COLO829 (cell line): Measurements from ENCODE around the gene TCHHL1.

ENCODE experiments used
- DNase-seq: peaks from one replicate; pipeline ENCODE4 v3.0.0; 2012; ENCODE audit warnings: low spot score

Gene TCHHL1

DNA sequence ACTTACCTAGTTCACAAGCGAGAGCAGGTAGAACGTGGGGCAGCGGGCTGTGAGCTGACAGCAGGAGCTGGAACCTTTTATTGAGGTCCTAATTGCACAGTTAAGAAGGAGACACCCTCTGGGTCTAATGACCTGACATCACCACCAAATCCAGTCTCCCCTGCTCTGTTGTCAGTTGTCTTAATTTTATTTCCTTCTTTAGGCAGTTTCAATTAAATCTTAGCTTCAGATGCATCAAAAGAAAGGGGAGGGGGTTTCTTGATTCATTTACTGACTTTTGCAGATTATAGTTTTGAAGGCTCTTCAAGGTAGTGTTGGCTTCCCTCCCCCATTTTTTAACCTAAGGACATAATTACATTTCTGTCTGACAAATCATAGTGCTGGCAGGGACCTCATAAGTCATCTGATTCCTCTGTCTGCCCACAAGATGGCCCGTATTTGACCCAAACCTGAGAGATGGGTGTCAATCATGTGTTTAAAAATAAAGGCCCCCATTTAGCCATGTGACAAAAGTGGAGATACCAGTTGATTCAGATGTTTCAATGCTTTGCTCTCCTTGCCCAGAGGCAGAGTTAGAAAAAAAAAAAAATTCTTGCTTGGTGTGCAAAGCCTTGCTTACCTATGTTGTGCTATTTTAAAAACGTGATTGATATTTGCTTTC is at the start of gene TCHHL1:
TSS of gene TCHHL1 (minus strand) at position 51 of the 661 bp plus-strand sequence. CDS start 921 bp downstream, outside the sequence.
- peak; percentile 51 for DNase-seq

DNA sequence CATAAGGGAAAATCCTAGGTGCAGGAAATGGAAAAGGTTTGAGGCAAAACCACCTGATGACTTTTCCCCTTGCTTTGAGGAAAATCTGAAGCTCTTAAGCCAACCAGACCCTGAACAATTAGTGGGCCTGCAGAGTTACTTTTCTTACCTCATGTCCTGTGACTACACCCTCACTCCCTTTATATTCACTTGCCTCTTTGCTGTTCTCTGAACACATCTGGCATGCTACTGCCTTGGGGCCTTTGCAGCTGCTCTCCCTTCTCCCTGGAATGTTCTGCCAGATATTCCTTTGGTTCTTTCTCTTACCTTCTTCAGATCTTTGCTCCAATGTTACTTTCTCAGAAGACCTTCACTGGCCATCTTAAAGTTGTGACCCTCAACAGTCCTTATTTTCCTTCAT is 48.4 kb upstream of the TCHHL1 start:
- DNase-seq: no peak

DNA sequence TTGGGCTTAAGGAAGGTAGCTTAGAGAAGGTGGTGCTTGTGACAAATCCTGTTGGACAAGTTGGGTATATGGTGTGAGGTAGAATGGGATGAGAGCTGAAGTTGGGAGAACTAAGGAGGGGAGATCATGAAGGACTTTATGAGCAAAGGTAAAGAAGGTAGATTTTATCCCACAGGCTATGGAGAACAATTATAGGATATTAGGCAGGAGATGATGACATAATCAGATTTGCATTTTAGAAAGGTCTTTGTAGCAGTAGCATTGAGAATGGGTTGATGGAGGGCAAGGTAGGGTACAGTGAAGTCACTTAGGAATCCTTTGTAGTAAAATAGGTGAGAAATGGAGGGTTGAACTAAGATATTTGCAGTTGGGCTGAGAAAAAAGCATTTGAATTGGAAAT is 41.3 kb upstream of the TCHHL1 start:
- DNase-seq: no peak

DNA sequence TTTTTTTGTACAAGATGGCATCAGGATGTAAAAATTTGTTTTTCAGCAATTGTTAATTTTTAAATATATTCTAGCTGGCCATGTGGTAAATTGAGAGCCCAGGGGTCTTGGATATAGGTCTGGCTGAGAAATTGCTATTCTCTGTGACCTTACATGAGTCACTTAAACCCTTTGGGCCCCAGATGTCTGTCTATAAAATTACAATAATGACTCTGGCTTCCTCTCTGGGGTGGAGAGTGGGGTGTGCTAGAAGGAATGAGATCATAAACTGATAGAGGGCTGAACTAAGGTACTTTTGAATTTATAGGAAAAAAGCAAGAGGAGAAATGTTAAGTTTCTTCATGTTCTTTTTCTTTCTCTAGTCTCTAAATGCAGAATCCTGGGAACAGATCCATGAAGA is 38.8 kb upstream of the TCHHL1 start:
- no peak for DNase-seq

DNA sequence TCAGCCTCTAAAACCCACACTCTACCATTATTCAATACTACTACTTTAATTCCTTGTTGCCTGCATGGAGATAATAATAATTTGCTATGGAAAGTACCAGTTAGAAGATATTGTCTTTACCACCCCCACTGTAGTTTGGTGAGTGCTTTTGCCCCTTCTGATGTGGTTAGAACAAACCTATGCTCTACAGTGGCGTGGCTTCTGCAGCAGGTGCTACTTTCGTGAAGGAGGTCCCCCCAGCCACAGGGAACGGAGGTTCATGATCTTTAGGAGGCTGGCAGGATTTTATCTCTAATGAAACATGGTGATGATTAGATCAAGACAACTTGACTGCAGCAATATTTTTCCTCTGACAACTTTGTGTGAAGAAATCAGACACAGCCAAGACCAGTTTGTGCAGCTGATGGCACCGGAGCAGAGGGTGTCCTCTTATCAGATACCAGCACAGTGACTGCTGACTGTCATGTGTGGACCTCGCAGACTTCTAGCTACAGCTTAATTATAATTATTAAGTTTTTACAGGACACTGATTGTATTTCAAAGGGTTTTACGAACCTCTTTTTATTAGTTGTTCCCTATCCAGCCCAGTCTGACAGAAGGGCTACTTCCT is 37.1 kb upstream of the TCHHL1 start:
- DNase-seq: no peak

DNA sequence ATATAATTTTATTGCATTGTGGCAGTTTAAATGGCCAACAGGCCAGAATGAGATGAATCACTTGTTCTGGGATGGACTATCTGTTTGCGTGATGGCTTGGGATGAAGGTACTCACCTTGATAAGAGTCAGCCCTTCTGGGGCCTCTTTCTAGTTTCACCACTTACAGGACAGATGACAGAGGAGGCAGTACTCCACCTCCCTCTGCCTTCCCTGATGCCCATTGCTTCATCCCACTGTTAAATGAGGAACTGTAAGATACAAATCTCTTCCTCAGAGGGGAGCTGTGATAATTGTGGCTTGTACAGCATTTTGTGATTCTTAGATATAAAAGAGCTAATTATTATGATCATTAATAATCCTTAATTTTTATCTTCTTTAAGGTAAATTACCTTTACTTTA is 30.1 kb upstream of the TCHHL1 start:
- DNase-seq: no peak

DNA sequence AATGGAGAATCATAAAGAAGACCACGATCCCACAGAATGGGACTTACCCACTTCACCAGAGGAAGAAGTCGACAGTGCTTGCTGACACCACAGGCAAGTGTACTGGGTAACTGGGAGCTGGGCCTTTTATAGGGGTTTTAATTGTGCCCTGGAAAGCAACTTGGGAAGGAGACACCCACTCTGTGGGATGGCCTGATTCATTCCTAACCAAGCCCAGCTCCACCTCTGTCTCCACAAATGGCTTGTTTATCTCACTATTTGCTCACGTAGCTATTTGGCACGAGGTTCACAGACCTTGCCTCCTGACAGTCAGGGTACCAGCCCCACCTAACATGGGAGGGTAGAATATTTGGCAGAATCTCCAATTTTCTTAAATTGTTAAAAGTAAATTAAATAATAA is 26.5 kb upstream of the TCHHL1 start, which contains the start of gene TCHH:
TSS of gene TCHH (minus strand) at position 101 of the 400 bp plus-strand sequence. CDS start 1,364 bp downstream, outside the sequence.
- DNase-seq: no peak

DNA sequence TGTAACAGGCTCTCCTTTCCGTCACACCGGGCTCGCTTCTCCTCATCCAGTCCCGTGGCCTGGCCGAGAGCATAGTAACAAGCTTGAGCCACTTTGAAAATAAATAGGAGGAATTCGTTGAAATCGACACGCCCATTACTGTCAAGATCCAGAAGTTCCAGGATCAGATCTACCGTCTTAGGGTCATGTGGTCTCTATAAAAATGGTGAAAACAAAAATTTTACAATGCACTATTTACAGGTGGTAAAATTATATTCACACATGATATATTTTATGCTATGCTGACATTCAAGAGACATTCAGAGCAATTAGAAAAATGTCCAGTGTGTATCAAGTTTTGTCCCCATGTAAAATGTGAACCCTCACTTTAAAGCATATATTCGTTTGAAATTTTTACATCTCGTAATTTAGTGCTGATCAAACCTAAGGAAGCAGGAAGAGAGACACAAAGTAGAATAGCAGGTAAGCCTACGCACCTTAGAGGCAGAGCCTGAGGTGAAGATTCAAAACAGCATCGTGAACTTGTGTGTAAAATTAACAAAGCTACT is 24.1 kb upstream of the TCHHL1 start:
- DNase-seq: no peak

DNA sequence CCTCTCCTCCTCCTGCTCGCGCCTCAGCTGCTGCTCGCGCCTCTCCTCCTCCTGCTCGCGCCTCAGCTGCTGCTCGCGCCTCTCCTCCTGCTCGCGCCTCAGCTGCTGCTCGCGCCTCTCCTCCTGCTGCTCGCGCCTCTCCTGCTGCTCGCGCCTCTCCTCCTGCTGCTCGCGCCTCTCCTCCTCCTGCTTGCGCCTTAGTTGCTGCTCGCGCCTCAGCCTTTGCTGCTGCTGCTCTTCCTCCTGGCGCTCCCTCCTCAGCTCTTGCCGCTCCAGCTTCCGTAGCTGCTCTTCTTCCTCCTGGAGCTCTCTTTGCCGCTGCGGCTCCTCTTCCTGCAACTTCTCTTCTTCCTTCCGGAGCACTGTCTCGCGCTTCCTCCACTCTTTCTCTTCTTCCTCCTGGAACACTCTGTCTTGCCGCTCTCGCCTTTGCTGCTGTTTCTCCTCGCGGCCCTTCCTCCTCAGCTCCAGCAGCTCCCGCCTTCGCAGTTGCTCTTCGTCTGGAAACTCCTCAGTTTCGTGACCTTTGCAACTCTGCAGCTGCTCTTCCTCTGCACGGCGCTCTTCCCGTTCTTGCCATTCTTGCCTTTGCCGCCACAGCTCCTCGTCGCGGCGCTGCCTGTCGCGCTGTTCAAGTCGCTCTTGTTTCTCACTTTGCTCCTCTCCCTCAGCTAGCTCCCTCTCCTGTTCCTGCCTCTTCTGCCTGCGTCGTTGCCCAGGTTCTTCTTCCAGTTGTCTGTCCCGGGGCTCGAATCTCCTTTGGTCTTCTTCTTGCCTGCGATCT is 23.4 kb upstream of the TCHHL1 start:
- DNase-seq: no peak

DNA sequence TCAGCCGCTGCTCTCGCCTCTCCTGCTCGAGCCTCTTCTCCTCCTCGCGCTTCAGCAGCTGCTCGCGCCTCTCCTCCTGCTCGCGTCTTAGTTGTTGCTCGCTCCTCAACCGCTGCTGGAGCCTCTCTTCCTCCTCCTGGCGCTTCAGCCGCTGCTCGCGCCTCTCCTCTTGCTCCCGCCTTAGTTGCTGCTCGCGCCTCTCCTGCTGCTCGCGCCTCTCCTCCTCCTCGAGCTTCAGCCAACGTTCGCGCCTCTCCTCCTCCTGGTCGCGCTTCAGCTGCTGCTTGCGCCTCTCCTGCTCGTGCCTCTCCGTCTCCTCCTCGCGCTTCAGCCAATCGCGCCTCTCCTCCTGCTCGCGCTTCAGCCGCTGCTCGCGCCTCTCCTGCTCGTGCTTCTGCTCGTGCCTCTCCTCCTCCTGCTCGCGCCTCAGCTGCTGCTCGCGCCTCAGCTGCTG is 22.7 kb upstream of the TCHHL1 start:
- DNase-seq: no peak

DNA sequence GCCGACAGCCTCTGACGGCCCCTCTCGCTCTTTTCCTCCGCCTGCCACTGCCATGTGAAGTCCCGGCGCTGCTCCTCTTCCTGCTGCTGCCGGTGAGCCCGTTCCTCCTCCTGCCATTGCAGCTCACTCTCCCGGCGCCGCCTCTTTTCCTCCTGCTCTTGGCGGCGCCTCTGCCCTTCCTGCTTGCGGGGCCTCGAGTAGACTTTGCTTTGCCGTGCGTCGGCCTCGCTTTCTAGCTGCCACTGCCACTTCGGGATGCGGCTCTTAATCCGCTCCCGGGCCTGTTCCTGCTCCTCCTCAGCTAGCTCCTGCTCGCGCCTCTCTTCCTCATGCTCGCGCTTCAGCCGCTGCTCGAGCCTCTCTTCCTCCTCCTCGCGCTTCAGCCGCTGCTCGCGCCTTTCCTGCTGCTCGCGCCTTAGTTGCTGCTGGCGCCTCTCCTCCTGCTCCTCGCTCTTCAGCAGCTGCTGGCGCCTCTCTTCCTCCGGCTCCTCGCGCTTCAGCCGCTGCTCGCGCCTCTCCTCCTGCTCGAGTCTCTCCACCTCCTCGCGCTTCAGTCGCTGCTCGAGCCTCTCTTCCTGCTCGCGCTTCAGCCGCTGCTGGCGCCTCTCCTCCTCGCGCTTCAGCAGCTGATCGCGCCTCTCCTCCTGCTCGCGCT is 22.1 kb upstream of the TCHHL1 start:
- DNase-seq: no peak

DNA sequence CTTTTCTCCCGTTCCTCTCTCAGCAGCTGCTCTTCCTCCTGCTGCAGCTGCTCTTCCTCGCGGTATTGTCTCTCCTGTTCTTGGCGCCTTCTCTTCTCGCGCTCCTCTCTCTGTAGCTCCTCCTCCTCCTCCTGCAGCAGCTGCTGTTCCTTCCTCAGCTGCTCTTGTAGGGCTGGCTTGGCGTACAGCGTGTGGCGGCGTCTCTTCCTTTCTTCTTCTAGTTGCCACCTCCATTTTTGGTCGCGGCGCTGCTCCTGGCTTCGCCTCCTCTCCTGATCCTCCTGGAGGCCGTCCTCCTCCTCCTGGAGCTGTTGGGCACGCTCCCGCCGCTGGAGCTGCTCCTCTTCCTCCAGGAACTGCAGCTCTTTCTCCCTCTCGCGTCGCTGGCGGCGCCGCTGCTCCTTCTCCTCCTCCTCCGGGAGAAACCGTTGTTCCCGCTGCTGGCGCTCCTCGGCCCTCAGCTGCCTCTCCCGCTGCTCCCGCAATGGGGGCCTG is 21.5 kb upstream of the TCHHL1 start:
- no peak for DNase-seq

DNA sequence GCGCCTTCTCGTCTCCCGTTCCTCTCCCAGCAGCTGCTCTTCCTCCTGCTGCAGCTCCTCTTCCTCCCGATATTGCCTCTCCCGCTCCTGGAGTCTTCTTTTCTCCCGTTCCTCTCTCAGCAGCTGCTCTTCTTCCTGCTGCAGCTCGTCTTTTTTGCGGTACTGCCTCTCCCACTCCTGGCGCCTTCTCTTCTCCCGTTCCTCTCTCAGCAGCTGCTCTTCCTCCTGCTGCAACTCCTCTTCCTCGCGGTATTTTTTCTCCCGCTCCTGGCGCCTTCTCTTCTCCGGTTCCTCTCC is 21.1 kb upstream of the TCHHL1 start:
- DNase-seq: no peak

DNA sequence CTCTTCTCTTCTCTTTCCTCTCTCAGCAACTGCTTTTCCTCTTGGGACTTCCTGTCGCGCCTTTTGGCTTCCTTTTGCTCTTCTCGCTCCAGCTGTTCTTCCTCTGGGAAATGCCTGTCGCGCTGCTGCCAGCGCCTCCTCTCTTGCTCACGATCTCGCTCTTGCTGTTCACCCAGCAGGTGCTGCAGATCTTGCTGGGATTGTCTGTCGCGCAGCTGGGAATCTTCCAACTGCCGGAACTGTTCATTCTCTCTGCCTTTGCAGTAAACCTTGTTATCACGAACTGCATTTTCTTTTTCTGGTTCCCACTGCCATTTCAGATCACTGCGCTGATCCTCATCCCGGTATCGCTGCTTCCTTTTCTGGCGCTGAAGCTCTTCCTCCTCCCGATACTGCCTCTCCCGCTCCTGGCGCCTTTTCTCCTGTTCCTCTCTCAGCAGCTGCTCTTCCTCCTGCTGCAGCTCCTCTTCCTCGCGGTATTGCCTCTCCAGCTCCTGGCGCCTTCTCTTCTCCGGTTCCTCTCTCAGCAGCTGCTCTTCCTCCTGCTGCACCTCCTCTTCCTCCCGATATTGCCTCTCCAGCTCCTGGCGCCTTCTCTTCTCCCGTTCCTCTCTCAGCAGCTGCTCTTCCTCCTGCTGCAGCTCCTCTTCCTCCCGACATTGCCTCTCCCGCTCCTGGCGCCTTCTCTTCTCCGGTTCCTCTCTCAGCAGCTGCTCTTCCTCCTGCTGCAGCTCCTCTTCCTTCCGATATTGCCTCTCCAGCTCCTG is 20.6 kb upstream of the TCHHL1 start:
- no peak for DNase-seq

DNA sequence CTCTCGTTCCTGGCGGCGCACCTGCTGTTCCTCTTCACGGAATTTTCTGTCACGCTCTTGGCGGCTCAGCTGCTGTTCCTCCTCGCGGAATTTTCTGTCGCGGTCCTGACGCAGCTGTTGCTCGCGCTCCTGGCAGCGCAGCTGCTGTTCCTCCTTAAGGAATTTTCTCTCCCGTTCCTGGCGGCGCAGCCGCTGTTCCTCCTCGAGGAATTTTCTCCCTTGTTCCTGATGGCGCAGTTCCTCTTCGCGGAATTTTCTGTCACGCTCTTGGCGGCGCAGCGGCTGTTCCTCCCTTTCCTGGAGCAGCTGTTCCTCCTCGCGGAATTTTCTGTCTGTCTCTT is 20.0 kb upstream of the TCHHL1 start:
- DNase-seq: no peak

DNA sequence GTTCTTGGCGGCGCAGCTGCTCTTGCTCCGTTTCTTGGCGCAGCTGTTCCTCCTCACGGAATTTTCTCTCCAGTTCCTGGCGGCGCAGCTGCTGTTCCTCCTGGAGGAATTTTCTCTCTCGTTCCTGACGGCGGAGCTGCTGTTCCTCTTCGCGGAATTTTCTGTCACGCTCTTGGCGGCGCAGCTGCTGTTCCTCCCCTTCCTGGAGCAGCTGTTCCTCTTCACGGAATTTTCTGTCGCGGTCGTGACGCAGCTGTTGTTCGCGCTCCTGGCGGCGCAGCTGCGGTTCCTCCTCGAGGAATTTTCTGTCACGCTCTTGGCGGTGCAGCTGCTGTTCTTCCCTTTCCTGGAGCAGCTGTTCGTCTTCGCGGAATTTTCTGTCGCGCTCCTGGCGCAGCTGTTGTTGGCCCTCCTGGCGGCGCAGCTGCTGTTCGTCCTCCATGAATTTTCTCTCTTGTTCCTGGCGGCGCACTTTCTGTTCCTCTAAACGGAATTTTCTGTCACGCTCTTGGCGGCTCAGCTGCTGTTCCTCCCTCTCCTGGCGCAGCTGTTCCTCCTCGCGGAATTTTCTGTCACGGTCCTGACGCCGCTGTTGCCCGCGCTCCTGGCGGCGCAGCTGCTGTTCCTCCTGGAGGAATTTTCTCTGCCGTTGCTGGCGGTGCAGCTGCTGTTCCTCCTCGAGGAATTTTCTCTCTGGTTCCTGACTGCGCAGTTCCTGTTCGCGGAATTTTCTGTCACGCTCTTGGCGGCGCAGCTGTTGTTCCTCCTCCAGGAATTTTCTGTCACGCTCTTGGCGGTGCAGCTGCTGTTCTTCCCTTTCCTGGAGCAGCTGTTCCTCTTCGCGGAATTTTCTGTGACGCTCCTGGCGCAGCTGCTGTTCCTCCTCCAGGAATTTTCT is 19.4 kb upstream of the TCHHL1 start:
- no peak for DNase-seq

DNA sequence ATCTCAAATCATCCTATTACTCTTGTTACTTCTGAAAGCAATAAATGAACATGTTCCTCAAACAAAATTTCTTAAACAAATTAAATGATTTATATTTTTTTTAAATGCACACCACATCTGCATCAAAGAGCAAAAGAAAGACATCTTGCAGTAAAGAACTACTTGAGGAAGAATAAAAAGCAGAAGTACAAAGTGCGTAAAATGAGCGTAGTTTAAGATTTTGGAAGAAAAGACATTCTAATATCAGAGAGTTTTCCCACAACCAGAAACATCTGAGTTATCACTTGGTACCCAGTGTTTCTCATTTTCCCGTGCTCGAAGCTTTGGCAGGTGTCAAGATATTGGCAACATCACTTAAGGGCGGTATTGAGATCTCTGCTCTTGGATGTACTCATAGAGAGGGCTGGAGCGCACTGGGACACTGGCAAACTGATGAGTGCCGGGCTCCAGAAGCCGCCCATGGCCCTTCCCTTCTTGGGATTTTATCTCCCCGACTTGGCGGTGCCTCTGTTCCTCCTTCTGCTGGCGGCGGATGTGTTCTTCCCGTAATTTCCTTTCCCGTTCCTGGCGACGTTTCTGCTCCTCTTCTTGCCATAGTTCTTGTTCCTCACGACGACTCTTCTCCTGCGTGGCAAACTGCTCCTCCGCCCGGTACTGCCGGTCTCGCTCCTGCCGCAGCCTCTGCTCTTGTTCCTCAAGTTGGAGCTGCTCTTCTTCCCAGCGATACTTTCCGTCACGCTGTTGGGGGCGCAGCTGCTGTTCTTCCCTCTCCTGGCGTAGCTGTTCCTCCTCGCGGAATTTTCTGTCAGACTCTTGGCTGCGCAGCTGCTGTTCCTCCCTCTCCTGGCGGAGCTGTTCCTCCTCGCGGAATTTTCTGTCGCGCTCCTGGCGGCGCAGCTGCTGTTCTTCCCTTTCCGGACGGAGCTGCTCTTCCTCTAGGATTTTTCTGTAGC is 18.4 kb upstream of the TCHHL1 start:
- no peak for DNase-seq

DNA sequence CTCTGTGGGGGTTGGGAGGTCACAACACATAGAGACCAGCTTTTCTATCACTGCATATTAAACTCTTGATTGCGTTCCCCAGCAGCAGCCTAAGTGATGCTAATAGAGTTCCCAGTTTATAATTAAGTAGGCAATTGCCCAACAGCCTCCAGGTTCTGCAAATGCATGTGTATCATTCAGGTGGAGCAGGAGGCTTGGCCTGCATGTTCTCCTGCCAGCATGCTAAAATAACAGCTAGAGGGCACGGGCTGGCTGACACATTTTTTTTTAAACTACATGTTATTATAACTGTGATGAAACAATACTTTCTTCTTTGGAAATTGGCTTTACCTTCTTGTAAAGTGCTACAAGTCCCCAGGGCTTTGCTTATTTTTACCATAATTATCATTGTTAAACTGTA is 16.0 kb upstream of the TCHHL1 start:
- DNase-seq: no peak

DNA sequence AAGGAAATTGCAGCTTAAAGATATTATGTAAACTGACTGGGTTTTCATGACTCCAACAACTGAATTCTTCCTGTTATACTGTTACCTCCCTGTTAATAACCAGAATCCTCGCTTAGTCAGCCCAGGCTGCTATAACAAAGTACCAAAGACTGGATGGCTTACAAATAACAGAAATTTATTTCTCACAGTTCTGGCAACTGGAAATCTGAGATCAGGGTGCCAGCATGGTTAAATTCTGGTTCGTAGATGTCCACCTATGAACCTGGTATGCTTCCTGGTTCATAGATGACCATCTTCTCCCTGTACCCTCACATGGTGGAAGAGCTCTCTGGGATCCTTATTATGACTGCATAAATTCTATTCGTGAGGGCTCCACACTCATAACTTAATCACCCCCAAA is 8.1 kb upstream of the TCHHL1 start:
- DNase-seq: no peak
